NCI-H510A (cell line): ENCODE measurements around the gene PTGS1.
"Not testable (repeated sequence)": the region's sequence is repeated elsewhere in the genome, so short reads cannot be mapped to it uniquely, and the experiment has no call there.

Experiments
- DNase-seq: peaks from one replicate; lab custom pipeline; 2025; lab: John Stamatoyannopoulos, UW

The PTGS1 gene

DNA sequence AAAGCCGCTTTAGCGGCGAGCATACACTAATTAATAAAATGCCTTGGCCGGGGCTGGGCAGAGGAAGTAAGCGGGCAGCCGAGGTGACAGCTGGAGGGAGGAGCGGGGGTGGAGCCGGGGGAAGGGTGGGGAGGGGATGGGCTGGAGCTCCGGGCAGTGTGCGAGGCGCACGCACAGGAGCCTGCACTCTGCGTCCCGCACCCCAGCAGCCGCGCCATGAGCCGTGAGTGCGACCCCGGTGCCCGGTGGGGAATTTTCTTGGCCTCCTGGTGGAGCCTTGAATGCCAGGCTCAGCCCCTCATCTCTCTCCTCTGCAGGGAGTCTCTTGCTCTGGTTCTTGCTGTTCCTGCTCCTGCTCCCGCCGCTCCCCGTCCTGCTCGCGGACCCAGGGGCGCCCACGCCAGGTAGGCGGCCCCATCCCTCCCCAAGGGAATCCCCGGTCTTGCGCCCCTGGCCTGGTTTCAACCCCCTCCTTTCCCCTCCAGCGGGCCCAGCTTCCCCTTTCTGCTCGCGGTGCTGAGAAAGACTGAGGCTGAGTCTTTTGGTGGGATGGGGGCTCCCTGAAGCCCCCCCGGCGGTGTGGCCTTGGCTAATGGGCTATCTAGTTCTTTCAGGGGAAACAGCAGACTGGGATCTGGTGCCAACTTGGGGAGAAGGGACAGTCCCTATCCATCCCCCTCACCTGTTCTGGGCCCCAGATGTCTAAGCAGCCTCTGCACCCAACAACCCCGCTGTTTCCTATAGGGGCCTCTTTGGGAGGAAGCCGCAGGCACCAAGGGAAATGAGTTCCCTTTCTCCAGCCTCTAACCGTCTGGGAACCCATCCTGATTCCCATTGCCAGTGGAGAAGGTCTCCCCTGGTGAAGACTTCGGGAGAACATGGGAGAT is at the start of gene PTGS1:
Gene PTGS1, plus strand, starts transcription at position 156 of the 887 bp plus-strand sequence. Its CDS starts 61 bp downstream, at position 217.
- no peak for DNase-seq

DNA sequence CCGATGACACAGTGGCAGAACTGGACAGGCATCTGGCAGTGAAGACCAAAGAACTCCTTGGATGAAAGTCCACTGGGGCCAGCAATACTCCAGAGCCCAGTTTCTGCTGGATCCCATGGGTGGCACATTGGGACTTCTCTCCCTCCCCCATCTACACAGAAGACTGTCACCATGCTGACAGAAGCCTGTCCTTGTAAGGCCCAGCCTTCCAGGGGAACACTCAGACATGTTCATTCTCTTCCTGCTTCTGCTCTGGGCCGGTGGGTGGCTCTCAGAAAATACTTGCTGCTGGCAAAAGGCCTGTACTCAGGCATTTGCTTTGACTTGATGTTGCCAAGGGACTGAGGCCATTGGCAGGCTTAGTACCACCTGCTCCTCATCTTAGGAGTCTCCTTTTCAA is 48.3 kb upstream of the PTGS1 start:
- no peak for DNase-seq

DNA sequence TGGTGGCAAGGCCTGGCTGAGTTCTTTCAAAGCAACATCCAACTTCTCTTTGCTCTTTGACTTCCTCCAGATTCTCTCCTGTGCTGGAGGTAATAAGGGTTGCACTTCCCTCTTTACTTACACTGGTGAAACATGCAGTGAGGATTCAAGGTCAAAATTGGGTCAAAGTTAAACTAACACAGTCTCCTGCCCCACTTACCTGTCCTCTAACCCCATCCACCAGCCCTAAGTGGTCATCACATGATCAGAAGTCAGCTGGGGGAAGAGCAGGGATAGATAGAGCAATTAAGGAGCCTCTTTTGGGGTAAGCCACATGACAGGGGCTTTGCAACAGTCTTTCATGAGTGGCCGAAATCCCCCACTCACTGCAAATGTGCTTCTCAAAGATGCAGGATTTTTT is 46.2 kb upstream of the PTGS1 start:
- DNase-seq, result not testable (repeated sequence)

DNA sequence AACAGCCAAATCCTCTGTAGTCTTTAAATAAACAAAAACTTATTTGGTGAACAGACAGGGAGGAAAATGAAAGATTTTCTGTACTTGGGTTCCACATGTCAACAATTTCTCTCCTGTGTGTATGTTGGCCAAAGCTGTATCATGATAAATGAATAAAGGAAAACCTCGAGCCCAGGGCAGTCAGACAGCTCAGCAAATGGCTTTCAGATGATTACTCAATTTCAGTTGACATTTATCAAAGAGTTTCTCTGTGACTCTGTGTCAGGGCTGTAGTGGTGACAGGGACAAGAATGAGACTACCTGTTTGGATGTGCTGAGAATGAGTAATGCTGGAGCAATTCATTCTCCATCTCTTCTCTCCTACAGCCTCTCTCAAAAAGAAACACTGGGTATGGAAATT is 45.7 kb upstream of the PTGS1 start:
- DNase-seq, result no peak

DNA sequence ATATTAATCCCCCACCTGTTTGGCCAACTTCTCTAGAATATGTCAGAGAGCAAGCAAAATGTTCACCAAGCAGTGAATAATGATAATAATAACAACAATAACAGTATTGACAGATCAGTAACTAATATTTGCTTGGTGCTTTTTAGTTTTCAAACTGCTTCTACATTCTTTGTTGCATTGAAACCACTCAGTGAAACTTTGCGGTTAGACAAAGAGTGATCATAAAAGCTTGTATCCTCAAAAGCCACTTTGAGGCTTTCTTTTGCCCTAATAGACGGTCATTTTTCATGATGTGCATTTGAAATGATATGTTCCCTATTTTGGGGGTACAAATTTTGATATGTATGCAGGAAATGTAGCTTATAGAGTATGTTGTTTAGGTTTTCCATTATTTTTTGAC is 43.6 kb upstream of the PTGS1 start:
- DNase-seq, result no peak

DNA sequence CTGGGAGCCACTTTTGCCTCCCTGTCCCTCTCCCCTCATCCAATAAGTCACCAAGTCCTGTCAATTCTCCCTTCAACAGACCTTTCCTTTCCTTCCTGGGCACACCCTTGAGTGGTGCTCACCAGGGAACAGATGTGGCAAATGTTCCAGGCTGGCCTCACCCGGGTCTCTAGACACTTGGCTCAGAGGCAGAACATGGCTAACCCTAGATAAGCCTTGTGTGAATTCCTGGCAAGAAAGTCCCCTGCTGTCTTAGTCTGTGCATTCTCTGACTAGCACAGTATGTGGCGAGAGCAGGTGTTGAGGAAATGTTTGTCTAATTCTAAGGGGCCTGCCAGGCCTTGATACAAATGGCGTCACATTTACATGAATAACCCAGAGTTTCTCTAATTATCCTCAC is 41.2 kb upstream of the PTGS1 start:
- no peak for DNase-seq

DNA sequence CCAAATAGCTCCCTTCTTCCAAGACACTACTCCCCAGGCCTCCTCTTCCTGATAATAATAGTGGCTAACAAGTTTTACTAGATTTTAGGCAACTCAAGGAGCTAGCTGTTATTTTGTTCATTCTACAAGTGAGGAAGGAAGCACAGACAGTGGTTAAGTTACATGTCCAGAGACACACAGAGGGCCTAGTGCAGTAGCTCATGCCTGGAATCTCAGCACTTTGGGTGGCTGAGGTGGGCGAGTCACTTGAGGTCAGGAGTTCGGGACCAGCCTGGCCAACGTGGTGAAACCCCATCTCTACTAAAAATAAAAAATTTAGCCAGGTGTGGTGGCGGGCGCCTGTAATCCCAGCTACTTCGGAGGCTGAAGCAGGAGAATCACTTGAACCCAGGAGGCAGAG is 40.4 kb upstream of the PTGS1 start:
- not testable (repeated sequence) for DNase-seq

DNA sequence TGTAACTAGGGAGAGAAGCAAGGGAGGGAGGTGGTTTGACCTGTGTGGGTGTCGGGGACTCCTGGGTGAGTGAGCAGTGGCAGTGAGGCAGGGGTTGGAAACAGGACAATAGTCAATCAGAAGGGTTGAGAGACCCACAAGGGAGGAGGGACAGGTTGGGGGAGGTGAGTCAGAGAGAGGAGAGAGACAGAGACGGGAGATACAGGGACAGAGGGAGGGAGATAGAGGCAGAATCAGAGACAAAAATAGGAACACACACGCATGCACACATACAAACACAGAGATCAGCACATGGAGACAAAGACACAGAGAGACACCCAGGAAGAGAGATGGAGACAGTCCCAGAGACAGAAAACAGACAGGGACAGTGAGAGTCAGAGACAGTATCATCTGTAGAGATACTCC is 39.3 kb upstream of the PTGS1 start:
- DNase-seq, result no peak

DNA sequence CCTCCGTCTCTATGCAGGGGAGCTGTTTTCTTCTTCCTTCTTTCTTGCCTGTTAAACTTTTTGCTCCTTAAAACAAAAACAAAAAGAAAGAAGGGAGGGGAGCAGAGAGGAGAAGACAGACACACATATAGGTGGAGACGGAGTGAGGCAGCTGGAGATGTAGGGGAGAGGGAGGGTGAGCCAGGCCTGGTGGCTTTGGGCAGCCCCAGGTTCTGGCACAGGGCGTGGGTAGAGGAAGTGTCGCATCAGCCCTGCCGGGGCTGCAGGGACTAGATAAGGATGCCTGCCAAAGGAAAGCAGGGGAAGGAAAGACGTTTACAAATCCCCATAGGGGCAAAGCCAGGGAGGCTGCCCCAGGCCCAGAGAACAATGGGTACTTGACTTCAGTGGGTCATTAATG is 38.7 kb upstream of the PTGS1 start:
- no peak for DNase-seq

DNA sequence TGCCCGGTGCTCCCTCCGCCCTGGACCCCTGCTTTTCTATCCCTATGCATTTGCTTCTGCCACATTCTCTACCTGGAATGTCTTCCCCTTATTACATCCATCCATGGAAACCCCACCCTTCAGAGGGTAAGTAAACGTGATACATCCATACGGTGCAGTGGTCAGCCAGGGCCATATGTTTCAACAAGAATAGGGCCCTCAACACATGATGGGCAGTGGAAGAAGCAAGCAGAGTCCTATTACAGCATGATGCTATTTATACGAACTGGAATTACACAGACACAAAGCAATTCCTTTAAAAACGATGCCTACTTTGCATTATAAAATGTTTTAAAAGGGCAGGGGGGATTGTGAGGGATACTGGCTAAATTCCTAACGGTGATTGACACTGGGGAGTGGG is 38.2 kb upstream of the PTGS1 start:
- no peak for DNase-seq

DNA sequence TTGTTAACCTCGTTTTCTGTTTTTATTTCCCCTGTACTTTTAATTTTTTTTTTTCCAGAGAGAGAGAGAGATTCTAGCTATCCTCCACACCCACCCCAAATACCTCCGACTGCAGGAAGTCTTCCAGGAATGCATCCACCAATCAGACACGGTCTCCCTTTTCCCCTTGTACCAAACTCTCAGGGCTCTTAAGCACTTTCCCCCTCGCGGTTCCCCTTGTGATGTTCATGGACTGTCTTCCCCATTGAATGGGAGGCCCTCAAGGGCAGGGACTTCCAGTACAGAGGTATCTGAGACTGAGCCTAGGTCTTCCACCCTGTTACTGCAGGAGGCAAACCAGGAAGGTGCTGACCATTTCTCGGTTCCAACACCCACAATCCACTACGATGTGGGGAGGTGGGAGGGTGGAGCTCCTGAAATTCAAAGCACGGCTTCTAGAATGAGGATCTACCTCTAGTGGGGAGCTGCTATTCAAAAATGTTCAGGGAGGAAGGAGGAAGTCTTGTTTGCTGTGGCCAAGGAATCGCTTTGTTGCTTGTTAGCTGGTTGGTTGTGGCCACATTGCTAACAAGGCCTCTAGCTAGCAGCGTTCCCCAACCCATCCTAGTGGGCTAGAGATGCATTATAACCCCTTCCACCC is 37.5 kb upstream of the PTGS1 start:
- no peak for DNase-seq

DNA sequence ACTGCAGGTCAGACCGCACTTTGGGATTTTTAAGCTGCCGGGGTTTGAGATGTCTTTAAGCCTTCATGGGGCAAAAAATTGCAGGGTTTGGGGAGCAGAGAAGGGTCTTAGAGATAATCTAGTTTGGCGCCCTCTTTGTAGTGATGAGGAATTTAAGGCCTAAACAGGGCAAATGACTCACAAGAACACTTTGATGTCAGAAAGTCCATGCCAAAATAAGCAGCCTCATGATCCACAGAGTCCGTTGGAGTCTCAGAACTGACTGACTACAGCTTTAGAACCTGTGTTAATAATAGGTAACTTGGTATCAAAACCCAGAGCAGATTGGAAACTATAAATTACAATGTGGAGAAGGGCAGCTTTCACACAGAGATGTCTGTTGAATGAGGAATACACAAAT is 35.9 kb upstream of the PTGS1 start:
- DNase-seq, result no peak

DNA sequence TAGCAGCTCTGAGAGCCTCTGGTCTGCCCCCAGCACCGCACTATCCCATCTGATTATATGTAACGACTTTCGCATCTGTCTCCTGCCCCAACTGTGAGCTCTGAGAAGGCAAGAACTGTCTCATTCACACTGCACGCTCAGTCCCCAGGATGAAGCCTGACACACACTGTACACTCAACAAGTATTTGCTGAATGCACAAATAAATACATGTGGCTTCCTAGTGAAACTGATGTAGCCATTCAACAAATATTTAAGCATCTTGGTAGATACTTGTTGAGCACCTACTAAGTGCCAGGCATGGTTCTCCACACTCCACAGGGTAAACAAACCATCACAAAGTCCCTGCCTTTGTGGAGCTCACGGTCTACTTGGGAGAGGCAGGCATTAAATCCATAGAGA is 34.6 kb upstream of the PTGS1 start:
- DNase-seq, result no peak

DNA sequence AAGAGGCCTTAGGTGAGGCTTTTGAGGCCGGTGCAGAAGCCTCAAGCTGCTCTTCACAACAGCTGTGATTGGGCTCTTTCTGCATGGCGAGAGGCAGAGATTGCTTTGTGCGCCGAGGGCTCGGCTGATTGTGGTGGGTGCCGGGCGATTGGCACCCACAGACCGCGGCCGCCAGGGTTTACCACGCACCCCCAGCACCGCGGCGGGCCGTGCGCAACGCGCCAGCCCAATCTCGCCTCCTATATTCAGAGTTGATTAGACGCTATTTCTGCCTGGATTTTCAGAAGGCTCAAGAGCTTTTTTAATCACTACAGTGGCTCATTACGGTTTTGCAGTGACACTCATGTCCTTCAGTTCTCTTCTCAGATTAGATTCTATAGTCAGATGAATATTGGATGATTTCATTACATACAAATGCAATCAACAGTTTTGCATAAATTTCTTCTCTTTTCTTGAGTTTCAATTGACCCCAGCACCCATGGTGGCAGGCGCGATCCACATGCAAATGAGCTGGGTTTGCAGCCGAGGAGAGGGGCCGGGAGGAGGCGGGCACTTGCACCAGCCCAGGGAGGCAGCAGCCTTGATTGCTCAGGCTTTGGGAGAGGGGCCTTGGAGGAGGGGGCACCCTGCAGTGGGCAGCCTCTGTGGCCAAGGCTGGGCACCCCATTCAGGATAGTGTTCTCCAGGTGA is 33.8 kb upstream of the PTGS1 start:
- DNase-seq, result no peak

DNA sequence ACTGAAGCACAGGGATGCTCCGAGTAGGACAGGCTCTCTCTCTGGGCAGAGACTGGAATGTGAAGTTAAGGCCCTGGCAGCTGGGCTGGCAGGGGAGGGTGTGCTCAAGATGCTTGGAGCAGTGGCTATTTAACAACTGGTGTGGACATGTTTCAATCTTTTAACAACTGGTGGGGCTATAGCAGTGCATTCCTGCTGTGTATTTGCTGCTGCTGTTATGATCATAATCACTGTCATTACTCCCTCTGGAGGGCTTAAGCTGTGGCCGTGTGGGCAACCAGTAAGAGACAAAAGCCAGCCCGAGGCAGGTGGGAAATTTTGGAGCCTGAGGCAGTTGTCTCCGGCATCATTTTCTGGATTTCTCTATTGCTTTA is 33.3 kb upstream of the PTGS1 start:
- no peak for DNase-seq

DNA sequence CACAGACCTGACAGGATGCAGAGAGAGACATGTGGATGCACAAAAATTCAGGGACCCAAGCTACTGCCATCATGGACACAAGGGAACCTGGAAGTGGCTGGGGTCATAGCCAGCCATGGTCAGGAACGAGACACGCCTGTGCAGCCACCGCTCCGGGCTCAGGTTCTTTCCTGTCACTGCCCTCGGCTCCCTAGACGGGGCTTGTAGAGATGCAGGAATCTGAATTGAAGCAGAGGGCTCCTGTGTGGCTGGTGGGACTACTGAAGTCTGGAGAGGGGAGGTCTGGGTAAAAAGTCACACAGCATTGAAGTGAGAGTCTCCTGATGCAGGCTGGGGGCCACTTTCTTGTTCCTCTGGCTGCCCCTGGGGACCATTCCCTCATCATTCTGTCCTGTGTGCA is 32.3 kb upstream of the PTGS1 start:
- no peak for DNase-seq

DNA sequence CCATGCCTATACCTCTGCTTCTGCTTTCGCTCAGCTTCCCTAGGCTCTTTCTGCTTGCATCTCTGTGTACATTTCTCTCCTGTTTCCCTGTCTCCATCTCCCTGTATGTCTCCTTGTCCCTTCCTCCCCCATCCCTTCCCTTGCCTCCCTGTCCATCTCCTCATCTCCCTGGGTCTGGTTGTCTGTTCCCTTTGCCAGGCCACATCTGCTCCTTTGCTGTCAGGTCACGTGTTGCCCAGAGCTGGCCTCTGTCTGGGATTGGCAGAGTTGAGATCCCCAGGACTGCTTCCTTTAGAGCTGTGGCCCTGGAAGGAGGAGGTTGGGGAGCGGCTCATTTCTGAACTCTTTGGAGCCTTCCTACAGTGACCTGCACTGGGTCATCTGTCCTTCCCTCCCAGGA is 31.8 kb upstream of the PTGS1 start:
- DNase-seq, result no peak

DNA sequence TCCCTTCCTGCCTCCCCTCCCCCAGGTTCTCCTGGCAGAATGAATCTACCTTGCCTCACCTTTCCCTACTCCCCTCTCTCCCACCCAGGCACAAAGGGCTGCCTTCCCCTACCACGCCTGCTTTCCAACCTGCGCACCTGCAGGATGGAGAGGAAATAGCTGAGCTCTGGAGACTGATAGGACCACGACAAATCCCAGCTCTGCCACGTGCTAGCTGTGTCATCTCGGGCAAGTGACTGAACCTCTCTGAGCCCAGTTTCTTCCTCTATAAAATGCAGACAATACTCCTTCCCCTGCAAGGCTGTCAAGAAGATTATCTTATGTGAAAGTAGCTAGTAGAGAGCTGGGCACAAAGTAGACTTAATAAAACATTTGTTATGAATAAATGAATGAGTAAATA is 31.2 kb upstream of the PTGS1 start:
- DNase-seq, result no peak

DNA sequence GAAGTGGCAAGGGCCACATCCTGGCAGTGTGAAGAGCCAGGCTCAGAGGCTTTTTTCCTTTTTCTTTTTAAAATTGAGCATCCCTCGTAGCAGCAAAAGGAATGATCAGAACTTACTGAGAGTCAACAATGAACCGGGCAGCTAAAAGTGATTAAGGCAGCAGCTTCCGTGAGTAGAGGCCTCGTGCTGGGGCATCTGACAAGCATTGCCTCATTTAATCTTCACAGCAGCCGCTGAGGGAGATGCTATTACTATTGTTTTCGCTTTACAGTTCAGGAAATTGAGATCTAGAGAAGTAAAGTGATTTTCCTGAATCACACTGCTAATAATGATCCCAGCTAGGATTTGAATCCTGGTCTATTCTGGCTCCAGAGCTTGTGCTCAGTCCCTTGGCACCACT is 30.7 kb upstream of the PTGS1 start:
- DNase-seq, result no peak

DNA sequence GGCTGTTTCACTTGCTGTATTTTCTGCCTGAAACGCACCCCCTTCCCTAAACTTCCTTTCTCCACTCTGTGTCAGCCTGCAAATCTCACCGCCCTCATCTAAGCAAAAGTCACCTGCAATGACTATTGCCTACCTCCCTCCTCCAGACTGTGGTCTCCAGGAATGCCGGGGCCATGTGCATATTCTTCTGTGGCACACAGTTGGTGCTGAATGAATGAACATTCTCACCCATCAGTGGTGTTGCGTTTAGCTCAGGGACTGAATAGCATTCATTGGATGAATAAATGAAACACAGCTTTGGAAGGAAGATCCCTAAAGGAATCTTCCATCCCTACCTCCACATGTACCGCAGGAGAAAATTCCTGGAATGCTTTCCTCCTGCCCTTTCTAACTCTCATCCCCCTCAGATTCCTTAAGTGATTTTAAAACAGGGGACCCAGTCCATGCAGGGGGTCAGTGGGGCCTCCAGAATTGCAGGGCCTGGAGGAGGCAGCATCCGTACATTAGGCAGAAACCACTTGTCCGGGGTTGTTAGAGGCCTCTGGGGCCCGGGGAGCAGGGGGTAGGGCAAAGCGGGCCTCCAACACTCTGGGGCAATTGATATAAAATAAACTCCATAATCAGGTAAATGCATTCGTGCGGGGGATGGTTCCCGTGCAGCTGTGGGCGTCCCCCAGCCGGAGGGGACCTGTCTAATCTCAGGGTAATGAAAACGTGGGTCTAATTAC is 28.3 kb upstream of the PTGS1 start:
- no peak for DNase-seq

DNA sequence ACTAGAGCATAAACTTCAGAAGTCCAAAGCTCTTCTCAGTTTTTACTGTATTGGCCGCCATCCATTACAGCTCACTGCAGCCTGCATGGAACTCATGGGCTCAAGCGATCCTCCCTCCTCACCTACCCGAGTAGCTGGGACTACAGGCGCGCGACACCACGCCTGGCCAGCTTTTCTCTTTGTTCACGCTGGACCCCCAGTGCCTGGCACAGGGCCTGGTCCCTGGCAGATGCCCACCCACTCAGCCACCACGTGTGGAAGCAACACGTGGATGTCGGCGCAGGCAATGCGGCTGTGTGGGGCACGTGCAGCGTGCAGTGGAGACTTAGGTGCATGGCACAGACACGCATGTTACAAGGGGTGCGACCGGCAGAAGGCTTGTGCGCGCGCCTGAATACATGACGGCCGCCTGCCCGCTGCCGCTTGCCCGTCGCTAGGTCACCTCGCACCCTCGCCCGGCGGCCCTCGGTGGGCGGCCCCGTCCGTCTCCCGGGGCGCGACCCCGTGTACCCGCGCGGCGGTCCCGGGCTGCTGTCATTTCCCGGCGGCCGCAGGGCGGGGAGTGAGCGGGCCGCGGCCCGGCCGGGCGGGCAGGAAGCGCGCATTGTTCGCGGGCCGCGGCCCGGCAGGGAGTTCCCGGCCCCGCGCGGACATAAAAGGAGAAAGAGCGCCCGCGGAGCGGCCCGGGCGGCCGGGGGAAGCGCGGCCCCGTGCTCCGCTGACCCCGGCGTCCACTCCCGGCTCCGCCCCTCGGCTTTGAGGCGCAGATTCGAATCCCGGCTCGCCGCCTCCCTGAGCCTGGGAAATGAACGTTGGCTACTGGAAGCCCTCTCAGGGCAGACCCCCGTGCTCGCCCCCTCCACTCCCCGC is 24.1 kb upstream of the PTGS1 start:
- peak; percentile 15 for DNase-seq
